K562 (cell line): ENCODE data around the gene LAMA3. TPM values are rescaled to one million over a fixed set of nuclear protein-coding genes. Genes with fewer than 3 reads are reported as not detected.

Source experiments
- ASH1L ChIP-seq: fragments of 450-650 bp; IDR thresholded peaks from 2 replicates; pipeline ENCODE4 v1.6.1; 2018; ENCODE audit warnings: borderline replicate concordance, mild to moderate bottlenecking, low read depth; ENCODE audit not compliant: partially characterized antibody
- E2F3 ChIP-seq: fragments of 250-450 bp; sonication (Bioruptor Pico); IDR thresholded peaks from 2 replicates; pipeline ENCODE4 v1.4.0; 2020; ENCODE audit warnings: mild to moderate bottlenecking
- ETV6 ChIP-seq, 3 experiments: fragments of 150-350 bp in 1 of 3; sonication (generic) in 1 of 3; formaldehyde crosslinking in 1 of 3; IDR thresholded peaks; 2 replicates each; pipeline versions ENCODE4 v1.6.1 to v1.8.0; 2014 to 2022; ENCODE audit warnings: borderline replicate concordance in 2 of 3, low read depth in 2 of 3, antibody characterized with exemption in 1 of 3, low read length in 1 of 3, mild to moderate bottlenecking in 1 of 3, missing genetic modification reagents in 1 of 3
- POLR3A ChIP-seq: IDR thresholded peaks from 2 replicates; pipeline ENCODE4 v1.6.1; 2011; ENCODE audit warnings: borderline replicate concordance, mild to moderate bottlenecking, moderate library complexity; ENCODE audit not compliant: insufficient read length, insufficient read depth; ENCODE audit errors: extremely low read depth
- SRF ChIP-seq, 2 experiments: fragments of 250-450, 450-650 bp in 1 of 2; sonication (Bioruptor Pico) in 1 of 2; sonication (generic) in 1 of 2; formaldehyde crosslinking; IDR thresholded peaks; 2 replicates each; pipeline versions ENCODE4 v1.5.0 to v1.5.1; 2020 to 2022; ENCODE audit warnings: mild to moderate bottlenecking in 1 of 2, missing genetic modification reagents in 1 of 2
- STAG1 ChIP-seq: sonication (generic); formaldehyde crosslinking; IDR thresholded peaks from 2 replicates; pipeline ENCODE4 v1.5.0; 2020; ENCODE audit warnings: missing genetic modification reagents, borderline replicate concordance
- TAL1 ChIP-seq: fragments of 450-650 bp; IDR thresholded peaks from 2 replicates; pipeline ENCODE4 v1.6.1; 2016; ENCODE audit warnings: mild to moderate bottlenecking
- TRIM24 ChIP-seq, 2 experiments: fragments of 450-650 bp; IDR thresholded peaks; 2 replicates each; pipeline ENCODE4 v1.6.1; 2016
- ZNF140 ChIP-seq: fragments of 250-450 bp; sonication (Bioruptor Pico); IDR thresholded peaks from 2 replicates; pipeline ENCODE4 v1.8.0; 2021; ENCODE audit warnings: moderate library complexity, mild to moderate bottlenecking, inconsistent platforms
- ZNF408 ChIP-seq: fragments of 250-450 bp; sonication (Bioruptor Pico); IDR thresholded peaks from 2 replicates; pipeline ENCODE4 v1.4.0; 2020; ENCODE audit warnings: low read depth, mild to moderate bottlenecking, moderate library complexity
- polyA plus RNA-seq, 8 experiments: library from polyadenylated mRNA; depleted of rRNA in 4 of 8; stranded (reverse) in 5 of 8; unstranded in 3 of 8; fragments of >200 nt; fragmentation: Nextera tagmentation in 2 of 8; fragmentation: Illumina TruSeq in 1 of 8; extraction: Ambion mirVana in 2 of 8; extraction: Trizol in 1 of 8; gene quantifications; 2 replicates each; pipeline versions ENCODE4 v1.2.1 to v1.2.3, GENCODE V29; 2011 to 2014; ENCODE audit warnings: inconsistent platforms in 1 of 8, missing spikeins in 1 of 8
- total RNA-seq, 7 experiments: library from RNA; depleted of rRNA in 6 of 7; stranded (reverse); fragments of >200 nt in 6 of 7; fragmentation: Illumina TruSeq in 2 of 7; extraction: Trizol in 2 of 7; gene quantifications; 2 replicates each; pipeline versions ENCODE4 v1.2.1 to v1.2.3, GENCODE V29; 2011 to 2021; ENCODE audit warnings: low replicate concordance in 1 of 7
- TF ChIP-seq, protein P1 (sequence below): fragments of 450-650 bp; IDR thresholded peaks from 2 replicates; pipeline ENCODE4 v1.6.1; 2016; ENCODE audit warnings: mild to moderate bottlenecking, moderate library complexity

LAMA3 gene
- total and polyA plus RNA-seq, 9 of the 15 experiments (the other 6 are each of a cell fraction or from before 2014, with no cell fraction given), result 0.07 TPM; not detected in 8

DNA sequence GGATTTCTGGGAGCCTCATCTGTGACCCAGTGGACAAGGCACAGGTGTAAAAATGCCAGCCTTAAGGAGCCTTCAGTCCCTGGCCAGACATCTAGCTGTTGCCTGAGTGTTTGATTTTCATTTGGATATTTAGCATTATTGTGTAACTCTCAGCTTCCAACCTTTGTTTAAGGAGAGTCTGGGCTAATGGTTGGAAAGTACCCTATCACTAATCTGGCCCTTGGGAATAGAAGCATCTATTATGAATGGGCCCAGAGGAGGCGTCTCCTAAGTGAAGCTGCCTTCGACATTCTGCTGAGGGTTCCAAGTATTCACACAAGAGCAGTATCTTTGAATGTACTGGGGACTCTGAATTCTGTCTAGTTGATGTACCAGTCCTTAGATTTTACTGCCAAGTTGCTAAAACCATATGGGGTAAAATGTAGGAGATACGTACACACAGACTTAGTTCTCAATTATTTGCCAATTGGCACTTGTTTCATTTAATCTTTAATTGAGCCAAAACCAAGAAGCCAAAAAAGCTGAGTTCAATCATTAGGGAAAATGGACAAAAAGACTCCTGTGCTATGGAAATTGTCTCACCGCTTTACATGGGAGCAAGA is 19.3 kb upstream of the LAMA3 start (continued):
- no peak for TF ChIP-seq POLR3A
- no peak for TF ChIP-seq ETV6 (IDR thresholded peaks at IDR 0.05; ENCODE audit: borderline replicate concordance in 1 of 2, low read depth in 2 of 2, low read length in 1 of 2)
- no peak for TF ChIP-seq ETV6 (CRISPR knock-in tag; IDR thresholded peaks at IDR 0.05; ENCODE audit: borderline replicate concordance)
- TF ChIP-seq TAL1, result no peak
- no peak for TF ChIP-seq ZNF140 (CRISPR knock-in tag)
- TF ChIP-seq TRIM24 (IDR thresholded peaks at IDR 0.05), result no peak
- no peak for TF ChIP-seq ASH1L
- TF ChIP-seq, protein P1, sequence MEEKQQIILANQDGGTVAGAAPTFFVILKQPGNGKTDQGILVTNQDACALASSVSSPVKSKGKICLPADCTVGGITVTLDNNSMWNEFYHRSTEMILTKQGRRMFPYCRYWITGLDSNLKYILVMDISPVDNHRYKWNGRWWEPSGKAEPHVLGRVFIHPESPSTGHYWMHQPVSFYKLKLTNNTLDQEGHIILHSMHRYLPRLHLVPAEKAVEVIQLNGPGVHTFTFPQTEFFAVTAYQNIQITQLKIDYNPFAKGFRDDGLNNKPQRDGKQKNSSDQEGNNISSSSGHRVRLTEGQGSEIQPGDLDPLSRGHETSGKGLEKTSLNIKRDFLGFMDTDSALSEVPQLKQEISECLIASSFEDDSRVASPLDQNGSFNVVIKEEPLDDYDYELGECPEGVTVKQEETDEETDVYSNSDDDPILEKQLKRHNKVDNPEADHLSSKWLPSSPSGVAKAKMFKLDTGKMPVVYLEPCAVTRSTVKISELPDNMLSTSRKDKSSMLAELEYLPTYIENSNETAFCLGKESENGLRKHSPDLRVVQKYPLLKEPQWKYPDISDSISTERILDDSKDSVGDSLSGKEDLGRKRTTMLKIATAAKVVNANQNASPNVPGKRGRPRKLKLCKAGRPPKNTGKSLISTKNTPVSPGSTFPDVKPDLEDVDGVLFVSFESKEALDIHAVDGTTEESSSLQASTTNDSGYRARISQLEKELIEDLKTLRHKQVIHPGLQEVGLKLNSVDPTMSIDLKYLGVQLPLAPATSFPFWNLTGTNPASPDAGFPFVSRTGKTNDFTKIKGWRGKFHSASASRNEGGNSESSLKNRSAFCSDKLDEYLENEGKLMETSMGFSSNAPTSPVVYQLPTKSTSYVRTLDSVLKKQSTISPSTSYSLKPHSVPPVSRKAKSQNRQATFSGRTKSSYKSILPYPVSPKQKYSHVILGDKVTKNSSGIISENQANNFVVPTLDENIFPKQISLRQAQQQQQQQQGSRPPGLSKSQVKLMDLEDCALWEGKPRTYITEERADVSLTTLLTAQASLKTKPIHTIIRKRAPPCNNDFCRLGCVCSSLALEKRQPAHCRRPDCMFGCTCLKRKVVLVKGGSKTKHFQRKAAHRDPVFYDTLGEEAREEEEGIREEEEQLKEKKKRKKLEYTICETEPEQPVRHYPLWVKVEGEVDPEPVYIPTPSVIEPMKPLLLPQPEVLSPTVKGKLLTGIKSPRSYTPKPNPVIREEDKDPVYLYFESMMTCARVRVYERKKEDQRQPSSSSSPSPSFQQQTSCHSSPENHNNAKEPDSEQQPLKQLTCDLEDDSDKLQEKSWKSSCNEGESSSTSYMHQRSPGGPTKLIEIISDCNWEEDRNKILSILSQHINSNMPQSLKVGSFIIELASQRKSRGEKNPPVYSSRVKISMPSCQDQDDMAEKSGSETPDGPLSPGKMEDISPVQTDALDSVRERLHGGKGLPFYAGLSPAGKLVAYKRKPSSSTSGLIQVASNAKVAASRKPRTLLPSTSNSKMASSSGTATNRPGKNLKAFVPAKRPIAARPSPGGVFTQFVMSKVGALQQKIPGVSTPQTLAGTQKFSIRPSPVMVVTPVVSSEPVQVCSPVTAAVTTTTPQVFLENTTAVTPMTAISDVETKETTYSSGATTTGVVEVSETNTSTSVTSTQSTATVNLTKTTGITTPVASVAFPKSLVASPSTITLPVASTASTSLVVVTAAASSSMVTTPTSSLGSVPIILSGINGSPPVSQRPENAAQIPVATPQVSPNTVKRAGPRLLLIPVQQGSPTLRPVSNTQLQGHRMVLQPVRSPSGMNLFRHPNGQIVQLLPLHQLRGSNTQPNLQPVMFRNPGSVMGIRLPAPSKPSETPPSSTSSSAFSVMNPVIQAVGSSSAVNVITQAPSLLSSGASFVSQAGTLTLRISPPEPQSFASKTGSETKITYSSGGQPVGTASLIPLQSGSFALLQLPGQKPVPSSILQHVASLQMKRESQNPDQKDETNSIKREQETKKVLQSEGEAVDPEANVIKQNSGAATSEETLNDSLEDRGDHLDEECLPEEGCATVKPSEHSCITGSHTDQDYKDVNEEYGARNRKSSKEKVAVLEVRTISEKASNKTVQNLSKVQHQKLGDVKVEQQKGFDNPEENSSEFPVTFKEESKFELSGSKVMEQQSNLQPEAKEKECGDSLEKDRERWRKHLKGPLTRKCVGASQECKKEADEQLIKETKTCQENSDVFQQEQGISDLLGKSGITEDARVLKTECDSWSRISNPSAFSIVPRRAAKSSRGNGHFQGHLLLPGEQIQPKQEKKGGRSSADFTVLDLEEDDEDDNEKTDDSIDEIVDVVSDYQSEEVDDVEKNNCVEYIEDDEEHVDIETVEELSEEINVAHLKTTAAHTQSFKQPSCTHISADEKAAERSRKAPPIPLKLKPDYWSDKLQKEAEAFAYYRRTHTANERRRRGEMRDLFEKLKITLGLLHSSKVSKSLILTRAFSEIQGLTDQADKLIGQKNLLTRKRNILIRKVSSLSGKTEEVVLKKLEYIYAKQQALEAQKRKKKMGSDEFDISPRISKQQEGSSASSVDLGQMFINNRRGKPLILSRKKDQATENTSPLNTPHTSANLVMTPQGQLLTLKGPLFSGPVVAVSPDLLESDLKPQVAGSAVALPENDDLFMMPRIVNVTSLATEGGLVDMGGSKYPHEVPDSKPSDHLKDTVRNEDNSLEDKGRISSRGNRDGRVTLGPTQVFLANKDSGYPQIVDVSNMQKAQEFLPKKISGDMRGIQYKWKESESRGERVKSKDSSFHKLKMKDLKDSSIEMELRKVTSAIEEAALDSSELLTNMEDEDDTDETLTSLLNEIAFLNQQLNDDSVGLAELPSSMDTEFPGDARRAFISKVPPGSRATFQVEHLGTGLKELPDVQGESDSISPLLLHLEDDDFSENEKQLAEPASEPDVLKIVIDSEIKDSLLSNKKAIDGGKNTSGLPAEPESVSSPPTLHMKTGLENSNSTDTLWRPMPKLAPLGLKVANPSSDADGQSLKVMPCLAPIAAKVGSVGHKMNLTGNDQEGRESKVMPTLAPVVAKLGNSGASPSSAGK, result no peak
- no peak for TF ChIP-seq E2F3 (CRISPR knock-in tag)
- no peak for TF ChIP-seq ZNF408 (CRISPR knock-in tag)
- TF ChIP-seq STAG1, result no peak
- no peak for TF ChIP-seq SRF (CRISPR knock-in tag; IDR thresholded peaks at IDR 0.05)
